OCI-M2 (cell line): ENCODE results near the gene GALNT10.

Experiments used
- DNase-seq: peaks from one replicate; lab custom pipeline; 2025; ENCODE audit not compliant: unreplicated experiment; lab: John Stamatoyannopoulos, UW

Gene GALNT10

DNA sequence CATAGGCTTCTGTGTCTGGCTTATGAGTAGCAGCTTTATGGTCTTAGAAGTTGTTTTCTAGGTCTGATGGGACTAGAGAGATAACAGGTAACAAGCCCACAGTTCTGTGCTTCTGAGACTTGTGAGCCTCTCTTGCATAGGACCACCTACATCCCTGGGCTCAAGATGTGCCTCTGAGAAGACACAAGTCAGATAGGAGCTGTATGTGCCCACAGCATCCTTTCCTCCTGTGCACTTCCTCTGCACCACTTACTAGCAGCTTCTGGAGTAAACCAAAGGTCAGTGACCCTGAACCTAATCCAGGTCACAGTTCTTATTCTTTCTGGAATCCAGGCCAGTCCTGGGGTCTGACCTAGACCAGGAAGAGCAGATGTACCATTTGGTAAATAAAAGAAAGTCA is 40.0 kb downstream of the GALNT10 start:
- no peak for DNase-seq

- DNase-seq = no peak
These were observed 44.0 kb downstream of the GALNT10 start for GRCh38 chr5:154234551-154234950.

GRCh38 chr5:154236011-154236410 is 45.5 kb downstream of the GALNT10 start:
- no peak for DNase-seq

DNA sequence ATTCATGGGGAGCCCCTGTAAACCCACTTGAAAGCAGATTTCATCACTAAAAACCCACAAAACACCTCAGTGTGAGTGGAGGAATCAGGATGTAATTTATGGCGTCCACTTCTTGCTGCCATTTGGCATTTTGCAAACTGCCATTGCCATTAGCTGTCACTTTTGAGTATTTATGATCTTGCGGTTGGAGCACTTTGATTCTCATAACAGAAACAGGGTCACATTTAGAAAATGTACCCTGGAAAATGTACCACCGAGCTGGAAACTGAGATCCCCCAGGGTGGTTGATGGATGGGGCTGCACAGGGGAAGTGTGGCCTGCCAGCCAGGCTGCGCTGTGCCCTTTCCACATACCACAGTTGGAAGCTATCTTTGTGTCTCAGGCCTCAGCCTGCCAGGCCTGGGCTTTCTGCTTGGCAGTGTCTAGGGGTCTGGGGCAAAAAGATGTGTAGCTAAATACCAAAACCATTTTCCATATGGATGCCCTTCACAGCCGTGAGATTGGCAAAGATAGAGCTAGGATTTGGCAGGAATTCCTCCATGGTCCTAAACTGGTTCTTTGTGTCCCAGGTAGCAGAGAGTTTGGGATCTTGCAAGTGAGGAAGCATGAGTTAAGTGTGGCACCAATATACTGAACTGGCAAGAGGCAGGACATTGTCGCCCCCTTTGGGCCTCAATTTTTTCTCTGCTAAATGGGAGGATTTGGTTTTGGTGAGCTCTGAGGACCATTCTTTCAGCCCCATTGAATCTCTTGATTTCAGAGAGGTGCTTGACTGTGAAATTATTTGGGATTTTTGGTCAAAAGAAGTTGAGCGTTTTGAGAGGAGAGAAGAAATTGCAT is 46.2 kb downstream of the GALNT10 start:
- DNase-seq = no peak

DNA sequence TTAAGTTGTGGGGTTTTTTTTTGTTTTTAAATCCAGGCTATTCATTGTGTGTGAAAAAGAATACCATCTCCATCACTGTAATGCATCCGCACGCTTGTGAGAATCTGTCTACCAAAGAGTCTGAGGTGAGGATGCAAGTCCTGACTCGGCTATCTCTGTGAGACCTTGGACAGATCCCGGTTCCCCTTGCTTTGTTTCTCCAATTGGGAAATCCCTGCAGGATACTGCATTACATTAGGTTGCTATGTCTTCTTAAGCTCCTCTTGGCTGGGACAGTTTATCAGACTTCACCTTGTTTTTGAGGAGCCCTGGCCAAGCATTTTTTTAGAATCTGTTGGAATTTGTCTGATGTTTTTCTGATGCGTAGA is 46.8 kb downstream of the GALNT10 start:
- DNase-seq = no peak

GRCh38 chr5:154237946-154238345 is 47.4 kb downstream of the GALNT10 start:
- no peak for DNase-seq

DNA sequence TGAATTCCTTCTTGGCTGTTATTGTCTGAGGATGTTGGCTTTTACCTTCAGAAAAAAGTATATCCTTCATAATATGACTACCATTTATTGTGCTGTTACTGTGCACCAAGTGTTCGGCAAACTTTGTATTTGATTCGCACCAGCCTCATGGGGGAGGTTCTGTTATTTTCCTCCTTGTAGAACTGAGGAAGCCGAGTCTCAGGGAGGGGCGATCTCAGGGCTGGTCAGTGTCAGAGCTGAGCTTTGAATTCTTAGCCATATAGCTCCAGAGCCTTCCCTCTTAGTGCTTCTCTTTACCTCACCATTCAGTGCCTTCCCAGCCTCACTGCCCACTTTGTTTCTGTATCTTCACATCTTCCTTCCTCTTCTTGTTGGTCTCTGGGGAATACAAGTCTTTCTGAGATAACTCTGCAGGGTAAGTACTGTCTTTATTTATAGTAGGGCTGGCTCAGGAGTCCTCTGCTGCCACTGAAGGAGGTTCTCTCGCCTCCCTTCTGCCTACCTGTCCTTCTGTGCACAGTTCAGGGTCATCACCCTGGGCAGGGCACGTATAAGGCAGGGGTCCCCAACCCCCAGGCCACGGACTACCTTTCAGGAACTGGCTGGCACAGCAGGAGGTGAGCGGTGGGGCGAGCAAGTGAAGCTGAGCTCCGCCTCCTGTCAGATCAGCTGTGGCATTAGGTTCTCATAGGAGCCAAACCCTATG is 48.4 kb downstream of the GALNT10 start:
- DNase-seq = no peak

DNA sequence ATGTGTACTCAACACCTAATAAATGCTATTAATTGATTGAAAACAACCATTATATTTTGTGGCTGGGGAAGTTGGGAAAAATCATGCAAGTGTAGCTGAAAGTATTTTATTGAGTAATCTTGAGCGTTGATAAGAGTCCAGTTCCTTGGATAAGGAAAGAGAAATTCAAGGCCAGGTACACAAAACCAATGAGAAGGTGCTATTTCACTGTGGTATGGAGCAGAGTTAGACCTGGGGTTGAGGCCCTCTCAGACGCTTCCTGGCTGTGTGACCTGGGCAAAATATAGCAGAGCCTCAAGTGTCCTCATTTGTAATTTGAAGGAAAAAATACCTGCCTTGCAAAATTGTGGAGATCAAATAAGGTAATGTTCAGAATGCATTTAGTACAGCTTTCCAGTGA is 50.1 kb downstream of the GALNT10 start:
- no peak for DNase-seq

DNA sequence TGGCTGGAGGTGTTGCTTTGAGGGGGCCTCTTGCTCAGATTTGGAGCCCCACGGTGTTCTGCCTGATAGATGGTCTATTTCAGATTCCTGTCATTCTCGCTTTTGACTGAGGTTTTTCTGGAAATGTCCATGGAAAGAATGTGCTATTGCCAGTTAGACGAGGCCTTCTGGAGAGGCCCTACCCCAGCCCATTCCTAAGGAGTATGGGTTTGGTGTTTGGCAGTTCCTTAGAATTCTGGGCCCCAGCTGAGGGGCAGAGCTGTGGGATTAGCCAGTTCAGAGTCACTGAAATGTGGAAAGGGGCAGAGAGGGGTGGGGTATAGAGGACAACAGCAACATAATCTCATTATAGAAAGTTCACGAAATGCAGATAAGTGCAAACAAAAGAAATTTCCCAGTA is 50.5 kb downstream of the GALNT10 start:
- DNase-seq = no peak

GRCh38 chr5:154242442-154242841 is 51.9 kb downstream of the GALNT10 start:
- no peak for DNase-seq

DNA sequence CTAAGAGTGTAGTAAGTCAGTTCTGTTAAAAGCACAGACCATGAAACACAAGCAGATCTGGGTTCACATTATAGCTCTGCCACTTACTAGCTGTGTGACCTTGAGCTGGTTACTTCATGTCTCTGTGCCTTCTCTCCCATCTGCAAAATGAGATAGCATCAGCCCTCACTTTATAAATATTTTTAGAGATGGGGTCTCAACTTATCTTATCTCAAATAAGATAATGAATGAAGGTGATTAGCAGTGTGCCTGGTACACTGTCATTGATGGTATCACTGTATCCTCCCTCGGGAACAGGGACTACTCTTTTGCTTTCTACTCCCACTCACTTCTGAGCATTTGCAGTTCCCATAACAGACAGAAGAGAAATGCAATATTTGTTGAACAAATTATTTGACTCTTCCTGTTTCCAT is 52.4 kb downstream of the GALNT10 start:
- no peak for DNase-seq

DNA sequence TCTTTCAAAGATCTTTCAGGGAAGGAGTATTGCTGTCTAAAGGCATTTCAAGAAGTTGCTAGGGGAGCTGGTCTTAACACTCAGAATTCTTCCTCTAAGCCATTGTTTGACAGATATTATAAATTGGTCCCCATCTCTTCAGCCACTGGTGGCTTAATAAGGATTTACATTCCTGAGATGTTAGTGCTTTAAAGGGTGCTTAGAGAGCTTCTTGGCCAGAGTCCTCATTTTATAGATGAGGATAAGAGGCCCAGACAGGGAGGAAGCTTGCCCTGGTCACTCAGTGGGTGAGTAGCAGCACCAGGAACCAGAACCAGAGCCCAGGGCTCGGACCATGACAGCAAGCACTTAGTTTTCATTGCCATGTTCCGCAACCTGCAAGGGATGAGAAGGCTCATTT is 53.2 kb downstream of the GALNT10 start:
- no peak for DNase-seq

GRCh38 chr5:154244476-154244875 is 53.9 kb downstream of the GALNT10 start:
- DNase-seq = no peak

DNA sequence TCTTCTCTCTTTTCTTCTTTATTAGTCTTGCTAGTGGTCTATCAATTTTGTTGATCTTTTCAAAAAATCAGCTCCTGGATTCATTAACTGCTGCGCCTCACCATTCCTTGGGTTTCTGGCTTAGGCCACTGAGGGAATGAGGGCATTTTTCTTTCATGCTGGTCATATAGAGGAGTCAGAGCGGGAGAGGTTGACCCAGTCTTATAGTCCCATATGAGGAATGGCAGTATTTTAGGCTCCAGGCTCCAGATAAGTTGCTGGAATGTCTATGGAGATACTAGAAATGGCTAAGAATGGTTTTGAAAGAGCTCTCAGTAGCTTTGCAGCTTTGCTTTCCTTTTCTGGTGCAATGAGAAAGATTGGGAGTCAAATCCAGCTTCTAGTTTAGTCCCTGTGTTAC is 58.2 kb downstream of the GALNT10 start:
- no peak for DNase-seq

GRCh38 chr5:154249826-154250225 is 59.3 kb downstream of the GALNT10 start:
- DNase-seq = no peak

GRCh38 chr5:154251529-154251928 is 61.0 kb downstream of the GALNT10 start:
- DNase-seq = no peak

DNA sequence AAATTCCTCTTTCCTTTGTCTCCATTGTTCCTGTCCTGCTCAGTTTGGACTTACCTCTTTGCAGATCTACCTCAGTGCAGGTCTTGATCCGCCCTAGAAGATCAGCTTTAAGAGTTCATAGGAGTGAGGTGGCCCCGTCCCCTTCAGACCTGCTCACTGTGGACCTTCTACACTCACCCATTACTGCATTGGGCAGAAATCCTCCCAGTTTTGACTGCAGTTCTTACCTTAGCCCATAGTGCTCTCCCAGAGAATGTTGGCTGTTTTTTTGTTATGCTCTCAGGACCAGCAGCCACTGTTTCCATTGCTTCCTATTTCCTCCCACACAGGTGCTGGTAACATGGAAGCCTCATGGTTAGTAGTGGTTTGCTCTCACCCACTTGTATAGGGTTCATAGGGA is 63.3 kb downstream of the GALNT10 start:
- DNase-seq = no peak

GRCh38 chr5:154254896-154255295 is 64.4 kb downstream of the GALNT10 start:
- DNase-seq = no peak

DNA sequence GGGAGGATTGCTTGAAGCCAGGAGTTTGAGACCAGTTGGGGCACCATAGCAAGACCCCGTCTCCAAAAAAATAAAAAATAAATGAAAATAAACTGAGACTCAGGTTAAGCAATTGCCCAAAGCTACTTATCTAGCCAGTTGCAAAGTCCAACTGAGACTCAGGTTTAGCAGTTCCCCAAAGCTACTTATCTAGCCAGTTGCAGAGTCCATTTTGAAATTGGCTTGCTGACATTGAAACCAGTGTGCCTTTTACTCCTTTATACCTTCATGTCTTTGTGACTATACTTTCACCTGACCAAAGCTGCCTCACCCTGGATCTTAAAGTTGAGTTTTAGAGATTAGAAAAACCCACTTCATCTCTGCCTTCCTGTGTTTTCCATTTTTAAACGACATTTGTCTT is 66.5 kb downstream of the GALNT10 start:
- DNase-seq = no peak

- no peak for DNase-seq
These were observed 68.1 kb downstream of the GALNT10 start for GRCh38 chr5:154258531-154259217.

- no peak for DNase-seq
These were observed 69.8 kb downstream of the GALNT10 start for GRCh38 chr5:154260224-154260927.
